GM23338 (cell line): ENCODE measurements around the gene GSX2. TPM values are rescaled to one million over a fixed set of nuclear protein-coding genes. Genes with fewer than 3 reads are reported as not detected.

Experiments
- ATAC-seq: fragments of 200-7000 bp; cut with Tn5 transposase; 3 replicates; pipeline ENCODE4 v1.9.1; 2020
- DNase-seq: peaks from one replicate; pipeline ENCODE4 v3.0.0-alpha.2; 2015; ENCODE audit warnings: low spot score
- H2AFZ ChIP-seq: fragments of 200-600 bp; sonication (generic); 2 replicates; pipeline ENCODE4 v1.8.0; 2016; ENCODE audit warnings: antibody characterized with exemption, mild to moderate bottlenecking, moderate library complexity
- H3F3A ChIP-seq: fragments of 200-600 bp; sonication (generic); replicated peaks from 2 replicates; pipeline ENCODE4 v1.8.0; 2017; ENCODE audit warnings: antibody characterized with exemption, mixed run types, low read depth
- H3K27ac ChIP-seq: fragments of 200-600 bp; sonication (generic); 2 replicates; pipeline ENCODE4 v1.6.1; 2016; ENCODE audit warnings: low read depth
- H3K27me3 ChIP-seq: fragments of 200-600 bp; sonication (generic); 2 replicates; pipeline ENCODE4 v1.8.0; 2016; ENCODE audit warnings: mild to moderate bottlenecking, mixed run types, moderate library complexity; ENCODE audit not compliant: insufficient read depth
- H3K36me3 ChIP-seq: fragments of 200-600 bp; sonication (generic); 2 replicates; pipeline ENCODE4 v1.8.0; 2016; ENCODE audit warnings: mild to moderate bottlenecking; ENCODE audit not compliant: insufficient read depth
- H3K4me1 ChIP-seq: fragments of 200-600 bp; sonication (generic); 2 replicates; pipeline ENCODE4 v1.8.0; 2016; ENCODE audit warnings: mild to moderate bottlenecking, moderate library complexity; ENCODE audit not compliant: insufficient read depth
- H3K4me2 ChIP-seq: fragments of 200-600 bp; sonication (generic); 2 replicates; pipeline ENCODE4 v1.7.1; 2017; ENCODE audit warnings: mixed run types
- H3K4me3 ChIP-seq: fragments of 200-600 bp; sonication (generic); 2 replicates; pipeline ENCODE4 v1.6.1; 2016; ENCODE audit warnings: mixed run types
- H3K79me2 ChIP-seq: fragments of 200-600 bp; sonication (generic); replicated peaks from 2 replicates; pipeline ENCODE4 v1.8.0; 2017; ENCODE audit warnings: mild to moderate bottlenecking; ENCODE audit not compliant: insufficient read depth
- H3K9me2 ChIP-seq: fragments of 200-600 bp; sonication (generic); 2 replicates; pipeline ENCODE4 v1.8.0; 2017; ENCODE audit not compliant: insufficient read depth
- H4K20me1 ChIP-seq: fragments of 200-600 bp; sonication (generic); replicated peaks from 2 replicates; pipeline ENCODE4 v1.8.0; 2017; ENCODE audit warnings: mild to moderate bottlenecking; ENCODE audit not compliant: insufficient read depth
- H3K27ac Mint-ChIP-seq: 2 replicates; pipeline ENCODE4 v1.8.0; 2020; ENCODE audit warnings: inconsistent platforms, mild to moderate bottlenecking, moderate library complexity, mixed read lengths
- H3K27me3 Mint-ChIP-seq: 3 replicates; pipeline ENCODE4 v1.8.0; 2022; ENCODE audit warnings: low read depth, mild to moderate bottlenecking, moderate library complexity, mixed read lengths, inconsistent platforms; ENCODE audit not compliant: insufficient read depth, poor library complexity
- H3K36me3 Mint-ChIP-seq: 3 replicates; pipeline ENCODE4 v1.8.0; 2021; ENCODE audit warnings: low read depth, mild to moderate bottlenecking, inconsistent platforms, moderate library complexity, mixed read lengths
- H3K4me1 Mint-ChIP-seq: 3 replicates; pipeline ENCODE4 v1.8.0; 2020; ENCODE audit warnings: mild to moderate bottlenecking, inconsistent platforms, mixed read lengths
- H3K4me3 Mint-ChIP-seq: 3 replicates; pipeline ENCODE4 v1.8.0; 2021; ENCODE audit warnings: moderate library complexity, mild to moderate bottlenecking, inconsistent platforms, mixed read lengths
- H3K9me3 Mint-ChIP-seq: 3 replicates; pipeline ENCODE4 v1.8.0; 2020; ENCODE audit warnings: moderate library complexity, mild to moderate bottlenecking, inconsistent platforms, mixed read lengths
- CREB1 ChIP-seq: fragments of 250-450 bp; sonication (Bioruptor Pico); IDR thresholded peaks from 2 replicates; pipeline ENCODE4 v1.5.0; 2020; ENCODE audit warnings: low read depth, mild to moderate bottlenecking, moderate library complexity
- ETS1 ChIP-seq: IDR thresholded peaks from 2 replicates; pipeline ENCODE4 v1.6.1; 2016; ENCODE audit warnings: antibody characterized with exemption
- EZH2 ChIP-seq: fragments of 200-600 bp; sonication (generic); IDR thresholded peaks from one replicate; pipeline ENCODE4 v1.8.0; 2017; ENCODE audit warnings: antibody characterized with exemption, mild to moderate bottlenecking, low read depth; ENCODE audit not compliant: unreplicated experiment
- EZH2phosphoT487 ChIP-seq: fragments of 200-600 bp; sonication (generic); IDR thresholded peaks from one replicate; pipeline ENCODE4 v1.8.1; 2018; ENCODE audit warnings: antibody characterized with exemption; ENCODE audit not compliant: unreplicated experiment
- JUNB ChIP-seq: IDR thresholded peaks from one replicate; pipeline ENCODE4 v1.6.1; 2016; ENCODE audit warnings: antibody characterized with exemption; ENCODE audit not compliant: unreplicated experiment
- REST ChIP-seq: IDR thresholded peaks from one replicate; pipeline ENCODE4 v1.6.1; 2018; ENCODE audit warnings: antibody characterized with exemption; ENCODE audit not compliant: unreplicated experiment
- STAT1 ChIP-seq: IDR thresholded peaks from one replicate; pipeline ENCODE4 v1.6.1; 2016; ENCODE audit warnings: antibody characterized with exemption; ENCODE audit not compliant: unreplicated experiment
- ZNF331 ChIP-seq: fragments of 250-450 bp; sonication (Bioruptor Pico); IDR thresholded peaks from 2 replicates; pipeline ENCODE4 v1.5.0; 2020; ENCODE audit warnings: low read depth, mild to moderate bottlenecking, moderate library complexity
- polyA plus RNA-seq: library from polyadenylated mRNA; unstranded; fragments of >200 nt; fragmentation: Nextera tagmentation; extraction: Ambion mirVana; gene quantifications from 2 replicates; pipeline ENCODE4 v1.2.1, GENCODE V29; 2016
- total RNA-seq: library from RNA; depleted of rRNA; stranded (reverse); fragments of >200 nt; shearing (Covaris generic); gene quantifications from 2 replicates; pipeline ENCODE4 v1.2.3, GENCODE V29; 2014
- TF ChIP-seq, protein P1 (sequence below), 2 experiments: fragments of 200-600 bp in 1 of 2; sonication (generic) in 1 of 2; conservative IDR thresholded peaks; 2 replicates each; pipeline versions ENCODE4 v1.5.1 to v1.6.1; 2016 to 2017; ENCODE audit warnings: antibody characterized with exemption in 2 of 2, low read depth in 2 of 2, mild to moderate bottlenecking in 2 of 2, moderate library complexity in 1 of 2

The GSX2 gene
- total and polyA plus RNA-seq, 2 experiments from 2014 or later, result 0.34 TPM; not detected in 1

- no peak for TF ChIP-seq REST
These were observed 41.8 kb upstream of the GSX2 start (continued) for GRCh38 chr4:54058171-54058570.

- peaks cover 3% of the 10 kb centered on the region; the same call in 1 of the 2 replicates for H3K27me3 ChIP-seq
- H2AFZ ChIP-seq, result no peak overlapping the region
- H3K9me2 ChIP-seq, result no peaks in the 10 kb centered on the region
- Mint-ChIP-seq H3K36me3 (no peaks in the 10 kb centered on the region; the same call in 2 of the 3 replicates), H3K27ac (0 out of 2 replicates have a peak overlapping the region, but pooled peaks have one; percentile 9), H3K4me1 (peaks cover 43% of the 10 kb centered on the region), H3K27me3 (no peaks in the 10 kb centered on the region), H3K9me3 (no peaks in the 10 kb centered on the region), H3K4me3 (no peak overlapping the region)
- H3K27ac ChIP-seq, result no peak overlapping the region
- no peak for TF ChIP-seq STAT1
- TF ChIP-seq REST, result no peak
- TF ChIP-seq JUNB, result no peak
- TF ChIP-seq, protein P1, sequence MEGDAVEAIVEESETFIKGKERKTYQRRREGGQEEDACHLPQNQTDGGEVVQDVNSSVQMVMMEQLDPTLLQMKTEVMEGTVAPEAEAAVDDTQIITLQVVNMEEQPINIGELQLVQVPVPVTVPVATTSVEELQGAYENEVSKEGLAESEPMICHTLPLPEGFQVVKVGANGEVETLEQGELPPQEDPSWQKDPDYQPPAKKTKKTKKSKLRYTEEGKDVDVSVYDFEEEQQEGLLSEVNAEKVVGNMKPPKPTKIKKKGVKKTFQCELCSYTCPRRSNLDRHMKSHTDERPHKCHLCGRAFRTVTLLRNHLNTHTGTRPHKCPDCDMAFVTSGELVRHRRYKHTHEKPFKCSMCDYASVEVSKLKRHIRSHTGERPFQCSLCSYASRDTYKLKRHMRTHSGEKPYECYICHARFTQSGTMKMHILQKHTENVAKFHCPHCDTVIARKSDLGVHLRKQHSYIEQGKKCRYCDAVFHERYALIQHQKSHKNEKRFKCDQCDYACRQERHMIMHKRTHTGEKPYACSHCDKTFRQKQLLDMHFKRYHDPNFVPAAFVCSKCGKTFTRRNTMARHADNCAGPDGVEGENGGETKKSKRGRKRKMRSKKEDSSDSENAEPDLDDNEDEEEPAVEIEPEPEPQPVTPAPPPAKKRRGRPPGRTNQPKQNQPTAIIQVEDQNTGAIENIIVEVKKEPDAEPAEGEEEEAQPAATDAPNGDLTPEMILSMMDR (conservative IDR thresholded peaks at IDR 0.05; ENCODE audit: low read depth in 2 of 2), result no peak
- no peak for TF ChIP-seq ZNF331 (CRISPR knock-in tag)
- no peak for TF ChIP-seq EZH2phosphoT487
- TF ChIP-seq CREB1 (CRISPR knock-in tag), result no peak
- no peak for TF ChIP-seq ETS1
- no peak for TF ChIP-seq EZH2
- DNase-seq (no peak), ATAC-seq (no peak)
- H3K4me1 ChIP-seq, result peaks cover 28% of the 10 kb centered on the region
- H3K36me3 ChIP-seq, result no peaks in the 10 kb centered on the region
- no peaks in the 10 kb centered on the region; the same call in 1 of the 2 replicates for H4K20me1 ChIP-seq
- no peak overlapping the region for H3K4me2 ChIP-seq
- H3F3A ChIP-seq, result no peaks in the 10 kb centered on the region
- H3K79me2 ChIP-seq, result peaks cover 87% of the 10 kb centered on the region
- H3K4me3 ChIP-seq, result no peak overlapping the region
These were observed 39.8 kb upstream of the GSX2 start for GRCh38 chr4:54060116-54060515.
